GM12874 (cell line): ENCODE measurements around the gene MX2.

Experiments used
- TF ChIP-seq, protein P1 (sequence below): IDR thresholded peaks from 2 replicates; pipeline ENCODE4 v1.5.1; 2011; ENCODE audit warnings: low read depth, mild to moderate bottlenecking, control low read depth, low read length, moderate library complexity; ENCODE audit not compliant: insufficient read depth

MX2 gene

DNA sequence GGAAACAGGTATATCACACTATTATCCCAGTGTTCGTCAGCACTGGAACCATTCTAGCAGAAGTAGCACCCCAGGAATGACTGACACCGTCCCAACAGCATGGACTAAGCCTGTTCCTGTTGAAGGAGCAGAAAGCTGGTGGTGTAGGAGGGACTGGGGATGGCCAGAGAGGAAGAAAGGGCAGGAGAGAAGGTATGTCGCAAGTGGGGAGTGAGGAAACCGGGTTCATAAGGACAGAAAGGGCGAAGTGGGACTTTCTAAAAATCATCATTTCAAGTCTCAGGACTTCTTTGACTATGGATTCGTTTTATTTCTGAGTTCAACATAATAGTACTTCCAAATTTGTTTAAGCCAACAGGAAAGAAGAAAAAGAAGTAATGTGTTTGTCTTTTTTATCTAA, 44.5 kb downstream of the MX2 start:
- TF ChIP-seq, protein P1, sequence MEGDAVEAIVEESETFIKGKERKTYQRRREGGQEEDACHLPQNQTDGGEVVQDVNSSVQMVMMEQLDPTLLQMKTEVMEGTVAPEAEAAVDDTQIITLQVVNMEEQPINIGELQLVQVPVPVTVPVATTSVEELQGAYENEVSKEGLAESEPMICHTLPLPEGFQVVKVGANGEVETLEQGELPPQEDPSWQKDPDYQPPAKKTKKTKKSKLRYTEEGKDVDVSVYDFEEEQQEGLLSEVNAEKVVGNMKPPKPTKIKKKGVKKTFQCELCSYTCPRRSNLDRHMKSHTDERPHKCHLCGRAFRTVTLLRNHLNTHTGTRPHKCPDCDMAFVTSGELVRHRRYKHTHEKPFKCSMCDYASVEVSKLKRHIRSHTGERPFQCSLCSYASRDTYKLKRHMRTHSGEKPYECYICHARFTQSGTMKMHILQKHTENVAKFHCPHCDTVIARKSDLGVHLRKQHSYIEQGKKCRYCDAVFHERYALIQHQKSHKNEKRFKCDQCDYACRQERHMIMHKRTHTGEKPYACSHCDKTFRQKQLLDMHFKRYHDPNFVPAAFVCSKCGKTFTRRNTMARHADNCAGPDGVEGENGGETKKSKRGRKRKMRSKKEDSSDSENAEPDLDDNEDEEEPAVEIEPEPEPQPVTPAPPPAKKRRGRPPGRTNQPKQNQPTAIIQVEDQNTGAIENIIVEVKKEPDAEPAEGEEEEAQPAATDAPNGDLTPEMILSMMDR, result no peak

DNA sequence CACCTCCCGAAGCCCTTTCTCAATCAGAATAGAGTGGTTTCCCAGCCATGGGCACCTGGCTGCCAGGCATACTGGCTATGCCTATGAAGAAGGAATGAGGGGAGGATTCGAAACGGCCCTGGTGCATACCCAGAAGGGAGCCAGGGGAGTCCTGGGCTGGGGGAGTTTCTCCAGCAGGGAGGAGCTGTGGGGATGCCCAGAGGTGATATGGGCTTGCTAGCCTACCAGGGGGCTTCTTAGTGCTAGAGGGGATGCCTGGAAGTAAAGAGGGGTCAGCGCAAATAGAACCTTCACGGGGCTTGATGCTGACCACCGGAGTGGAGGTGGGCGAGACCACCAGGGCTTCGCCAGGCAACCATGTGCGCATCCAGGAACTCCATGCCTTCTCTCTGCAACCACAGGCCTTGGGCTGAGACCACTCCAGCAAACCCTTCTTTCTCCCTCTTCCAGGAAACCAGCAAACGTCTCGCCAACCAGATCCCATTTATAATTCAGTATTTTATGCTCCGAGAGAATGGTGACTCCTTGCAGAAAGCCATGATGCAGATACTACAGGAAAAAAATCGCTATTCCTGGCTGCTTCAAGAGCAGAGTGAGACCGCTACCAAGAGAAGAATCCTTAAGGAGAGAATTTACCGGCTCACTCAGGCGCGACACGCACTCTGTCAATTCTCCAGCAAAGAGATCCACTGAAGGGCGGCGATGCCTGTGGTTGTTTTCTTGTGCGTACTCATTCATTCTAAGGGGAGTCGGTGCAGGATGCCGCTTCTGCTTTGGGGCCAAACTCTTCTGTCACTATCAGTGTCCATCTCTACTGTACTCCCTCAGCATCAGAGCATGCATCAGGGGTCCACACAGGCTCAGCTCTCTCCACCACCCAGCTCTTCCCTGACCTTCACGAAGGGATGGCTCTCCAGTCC, 46.0 kb downstream of the MX2 start:
- TF ChIP-seq, protein P1, result no peak

DNA sequence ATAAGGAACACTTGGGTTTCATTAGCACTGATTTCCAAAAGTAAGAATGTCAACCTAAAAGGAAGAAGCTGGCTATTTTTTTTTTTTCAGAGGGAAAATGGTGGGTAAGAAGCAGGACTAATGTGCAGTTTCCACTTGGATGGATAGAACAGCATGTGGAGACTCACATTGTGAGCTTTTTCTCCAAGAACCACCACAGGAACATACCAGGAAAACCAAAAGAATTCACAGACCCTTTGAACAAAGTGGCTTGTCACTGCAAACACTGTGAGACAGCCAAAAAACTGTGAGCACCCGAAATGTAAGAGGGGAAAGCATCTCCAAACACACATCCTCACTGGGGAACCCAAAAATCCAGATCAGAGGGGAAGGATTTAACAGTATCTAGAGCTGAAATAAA, 48.5 kb downstream of the MX2 start:
- TF ChIP-seq, protein P1, result no peak

DNA sequence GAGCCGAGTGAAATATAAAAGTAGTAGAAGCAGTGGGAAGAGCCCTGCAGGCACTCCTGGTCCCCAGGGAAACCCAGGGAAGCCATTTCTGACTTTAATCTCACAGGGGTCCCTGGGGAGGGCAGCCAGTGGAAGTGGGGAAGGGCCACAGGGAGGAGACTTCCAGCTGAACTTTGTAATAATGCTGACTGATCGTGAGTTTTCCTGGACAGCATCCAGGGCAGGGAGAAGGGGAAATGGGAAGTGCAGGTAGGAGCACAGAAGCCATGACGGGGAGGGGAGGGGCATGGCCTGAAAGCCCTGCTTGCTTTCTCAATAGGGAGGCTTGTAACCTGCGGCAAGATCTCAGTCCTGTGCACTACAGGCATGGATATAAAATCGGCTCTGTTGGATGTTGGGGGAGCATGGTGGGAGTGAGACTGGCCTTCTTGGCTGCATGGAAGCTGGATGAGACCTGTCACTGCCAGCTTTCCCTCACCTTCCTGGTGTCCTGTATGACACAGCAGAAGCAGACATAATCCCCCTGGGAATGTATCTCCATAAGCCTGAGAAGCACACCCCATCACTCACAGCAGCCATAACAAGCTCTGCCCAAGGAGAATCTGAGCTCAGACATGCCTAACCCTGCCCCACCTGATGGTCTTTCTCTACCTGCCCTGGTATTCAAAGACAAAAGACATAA, 49.1 kb downstream of the MX2 start:
- TF ChIP-seq, protein P1, result no peak

DNA sequence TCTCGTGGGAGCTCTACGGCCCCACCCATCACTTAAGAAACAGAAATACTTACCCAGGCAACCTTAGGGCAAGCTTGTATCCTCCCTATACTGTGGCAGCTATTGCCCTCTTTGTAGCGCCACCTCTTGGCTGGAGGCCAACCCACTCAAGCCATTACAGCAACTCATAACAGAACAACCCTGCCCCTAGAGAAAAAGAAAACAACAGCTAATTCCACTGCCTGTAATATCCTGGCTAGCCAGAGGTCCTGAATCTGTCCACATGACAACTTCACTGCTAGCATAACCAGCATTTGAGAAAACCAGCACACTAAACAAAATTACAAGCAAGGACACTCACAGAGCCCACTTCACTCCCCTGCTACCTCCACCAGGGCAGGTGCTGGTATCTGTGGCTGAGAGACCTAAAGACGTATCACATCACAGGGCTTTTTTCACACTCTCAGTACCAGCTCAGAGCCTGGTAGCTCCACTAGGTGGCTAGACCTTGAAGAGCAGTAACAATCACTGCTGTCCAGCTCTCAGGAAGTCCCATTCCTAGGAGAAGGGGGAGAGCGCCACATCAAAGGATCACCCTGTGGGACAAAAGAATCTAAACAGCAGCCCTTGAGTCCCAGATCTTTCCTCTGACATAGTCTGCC, 49.7 kb downstream of the MX2 start:
- TF ChIP-seq, protein P1, result peak; percentile 10; the same call in 1 of the 2 replicates

DNA sequence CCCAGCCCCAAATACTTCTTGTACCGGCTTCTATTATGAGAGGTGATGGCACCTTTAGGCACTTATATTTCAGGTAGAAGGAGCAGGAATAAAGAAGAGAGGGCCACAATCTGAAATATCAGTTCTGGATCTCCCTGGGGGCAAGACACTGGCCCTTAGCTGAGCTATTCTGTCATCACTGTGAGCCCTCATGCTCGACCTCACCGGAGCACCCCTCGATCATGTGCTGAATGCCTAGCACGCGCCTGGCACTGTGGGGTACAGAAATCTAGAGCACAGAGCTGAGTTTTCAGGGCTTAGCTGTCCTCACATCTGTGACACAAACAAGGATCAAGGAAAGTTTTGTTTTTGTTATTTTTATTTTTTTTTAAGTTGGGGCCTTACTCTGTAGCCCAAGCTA, 56.6 kb downstream of the MX2 start:
- TF ChIP-seq, protein P1, result no peak

DNA sequence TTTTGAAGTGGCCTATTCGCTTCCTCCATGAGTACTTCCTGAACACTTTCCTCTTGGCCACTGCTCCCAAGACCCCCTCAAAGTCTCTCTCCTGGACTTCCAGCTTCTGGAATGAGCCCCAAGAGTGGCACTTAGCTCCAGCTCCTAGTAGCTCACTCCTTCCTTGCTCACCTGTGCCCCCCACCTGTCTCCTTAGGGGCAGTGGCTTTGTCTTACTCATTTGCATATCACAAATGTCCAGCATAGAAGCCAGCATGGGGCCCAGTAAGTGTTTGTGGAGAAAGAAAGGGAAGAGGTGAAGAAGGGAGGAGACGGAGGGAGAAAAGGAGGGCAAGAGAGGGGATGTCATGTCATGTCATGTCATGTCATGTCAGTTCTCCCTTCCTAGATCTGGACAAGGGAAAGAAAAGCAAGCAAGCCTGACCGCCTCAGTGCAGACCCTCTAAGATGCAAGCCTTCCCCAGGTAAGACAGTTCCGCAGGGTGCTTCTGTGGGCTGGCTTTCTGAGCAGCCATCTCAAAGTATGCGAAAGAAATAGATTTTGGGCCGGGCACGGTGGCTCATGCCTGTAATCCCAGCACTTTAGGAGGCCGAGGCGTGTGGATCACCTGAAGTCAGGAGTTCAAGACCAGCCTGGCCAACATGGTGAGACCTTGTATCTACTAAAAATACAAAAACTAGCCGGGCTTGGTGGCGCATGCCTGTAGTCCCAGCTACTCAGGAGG, 57.3 kb downstream of the MX2 start:
- TF ChIP-seq, protein P1, result no peak
